SK-N-SH (cell line): ENCODE data around the gene UBE2Q1. TPM values are rescaled to one million over a fixed set of nuclear protein-coding genes. Genes with fewer than 3 reads are reported as not detected.

Experiments
- CTCF ChIA-PET: fragments of 300-600, 350-600 bp; formaldehyde crosslinking; extraction: SDS; loops from one replicate; lab custom pipeline; 2021; lab: Yijun Ruan, JAX
- POLR2A ChIA-PET: fragments of 350-600 bp; sonication (Branson Sonifier 250); formaldehyde crosslinking; extraction: SDS; loops from one replicate; lab custom pipeline; 2020; ENCODE audit warnings: antibody characterized with exemption, inconsistent platforms; lab: Yijun Ruan, JAX
- DNase-seq: peaks from one replicate; pipeline ENCODE4 v3.0.0; 2012
- H2AFZ ChIP-seq: fragments of 200-600 bp; sonication (generic); 2 replicates; pipeline ENCODE4 v1.8.1; 2016; ENCODE audit warnings: antibody characterized with exemption, mild to moderate bottlenecking, low read depth
- H3F3A ChIP-seq: fragments of 200-600 bp; sonication (generic); replicated peaks from 2 replicates; pipeline ENCODE3; 2016; ENCODE audit warnings: antibody characterized with exemption, mild to moderate bottlenecking; ENCODE audit not compliant: insufficient read depth
- H3K27ac ChIP-seq, 2 experiments: fragments of 200-500 bp in 1 of 2; fragments of 200-600 bp in 1 of 2; sonication (Bioruptor generic) in 1 of 2; sonication (generic), shearing (Covaris generic) in 1 of 2; 2 replicates each; pipeline versions ENCODE4 v1.5.1 to v1.6.1; 2014 to 2016; ENCODE audit warnings: low read depth in 2 of 2, inconsistent platforms in 1 of 2, low read length in 1 of 2, mild to moderate bottlenecking in 1 of 2, mixed read lengths in 1 of 2
- H3K27me3 ChIP-seq: fragments of 200-600 bp; sonication (generic), shearing (Covaris generic); 2 replicates; pipeline ENCODE4 v1.6.1; 2016; ENCODE audit warnings: mixed run types; ENCODE audit not compliant: insufficient read depth
- H3K36me3 ChIP-seq, 2 experiments: fragments of 200-500 bp in 1 of 2; fragments of 200-600 bp in 1 of 2; sonication (Bioruptor generic) in 1 of 2; sonication (generic) in 1 of 2; replicated peaks in 1 of 2; 2 replicates each; pipeline versions ENCODE3 to v1.5.1; 2014 to 2016; ENCODE audit warnings: low read length in 1 of 2, mild to moderate bottlenecking in 1 of 2; ENCODE audit not compliant: insufficient read depth in 2 of 2, control insufficient read depth in 1 of 2
- H3K4me1 ChIP-seq, 2 experiments: fragments of 200-500 bp in 1 of 2; fragments of 200-600 bp in 1 of 2; sonication (Bioruptor generic) in 1 of 2; sonication (generic), shearing (Covaris generic) in 1 of 2; 2 replicates each; pipeline versions ENCODE4 v1.5.1 to v1.6.1; 2014 to 2016; ENCODE audit warnings: low read depth in 1 of 2, low read length in 1 of 2, mixed run types in 1 of 2; ENCODE audit not compliant: insufficient read depth in 2 of 2, control insufficient read depth in 1 of 2
- H3K4me2 ChIP-seq: fragments of 200-600 bp; sonication (generic), shearing (Covaris generic); 2 replicates; pipeline ENCODE4 v1.6.1; 2017; ENCODE audit warnings: mixed run types
- H3K4me3 ChIP-seq, 2 experiments: fragments of 200-500 bp in 1 of 2; fragments of 200-600 bp in 1 of 2; sonication (Bioruptor generic) in 1 of 2; sonication (generic), shearing (Covaris generic) in 1 of 2; 2 replicates each; pipeline versions ENCODE4 v1.5.1 to v1.8.1; 2014 to 2016; ENCODE audit warnings: low read depth in 2 of 2, inconsistent platforms in 1 of 2, low read length in 1 of 2, mild to moderate bottlenecking in 1 of 2, mixed read lengths in 1 of 2, moderate library complexity in 1 of 2
- H3K79me2 ChIP-seq: fragments of 200-600 bp; sonication (generic); 2 replicates; pipeline ENCODE4 v1.8.1; 2017; ENCODE audit warnings: mild to moderate bottlenecking; ENCODE audit not compliant: insufficient read depth
- H3K9ac ChIP-seq: fragments of 200-600 bp; sonication (generic); 2 replicates; pipeline ENCODE4 v1.6.1; 2017; ENCODE audit warnings: mixed run types
- H3K9me2 ChIP-seq: fragments of 200-600 bp; sonication (generic); 2 replicates; pipeline ENCODE4 v1.6.1; 2017; ENCODE audit warnings: mixed run types
- H3K9me3 ChIP-seq: fragments of 200-600 bp; sonication (generic); 2 replicates; pipeline ENCODE4 v1.6.1; 2017; ENCODE audit warnings: mixed run types, mild to moderate bottlenecking, moderate library complexity
- H4K20me1 ChIP-seq: fragments of 200-600 bp; sonication (generic); 2 replicates; pipeline ENCODE4 v1.6.1; 2017; ENCODE audit warnings: mild to moderate bottlenecking, mixed run types; ENCODE audit not compliant: insufficient read depth
- CHD2 ChIP-seq: fragments of 150-350 bp; IDR thresholded peaks from 2 replicates; pipeline ENCODE4 v1.6.1; 2018; ENCODE audit warnings: low read length; ENCODE audit not compliant: partially characterized antibody
- CTCF ChIP-seq: fragments of 200-600 bp; sonication (generic); IDR thresholded peaks from 2 replicates; pipeline ENCODE4 v1.6.1; 2017; ENCODE audit warnings: antibody characterized with exemption, mild to moderate bottlenecking, moderate library complexity
- EP300 ChIP-seq, 2 experiments: IDR thresholded peaks; 2 replicates each; pipeline versions ENCODE4 v1.4.0 to v1.6.1; 2012; ENCODE audit warnings: borderline replicate concordance in 1 of 2, low read depth in 1 of 2, low read length in 1 of 2
- EZH2phosphoT487 ChIP-seq: fragments of 200-600 bp; sonication (generic); IDR thresholded peaks from 2 replicates; pipeline ENCODE4 v1.6.1; 2017; ENCODE audit warnings: low read depth, mixed run types, mild to moderate bottlenecking, antibody characterized with exemption, moderate library complexity, borderline replicate concordance
- FOXJ3 ChIP-seq: sonication (generic); formaldehyde crosslinking; IDR thresholded peaks from 2 replicates; pipeline ENCODE4 v1.5.1; 2020; ENCODE audit warnings: mild to moderate bottlenecking, missing genetic modification reagents
- FOXM1 ChIP-seq: IDR thresholded peaks from 2 replicates; pipeline ENCODE4 v1.4.0; 2012; ENCODE audit warnings: low read depth, mild to moderate bottlenecking
- GABPA ChIP-seq: IDR thresholded peaks from 2 replicates; pipeline ENCODE4 v1.4.0; 2012; ENCODE audit warnings: low read depth, mild to moderate bottlenecking
- GATA2 ChIP-seq: sonication (generic); formaldehyde crosslinking; IDR thresholded peaks from 2 replicates; pipeline ENCODE4 v1.5.0; 2020; ENCODE audit warnings: mild to moderate bottlenecking, missing genetic modification reagents
- IRF3 ChIP-seq: fragments of 150-350 bp; IDR thresholded peaks from 2 replicates; pipeline ENCODE4 v1.6.1; 2016; ENCODE audit warnings: mild to moderate bottlenecking, low read depth, low read length
- JUND ChIP-seq: IDR thresholded peaks from 2 replicates; pipeline ENCODE4 v1.4.0; 2012
- MEF2A ChIP-seq: IDR thresholded peaks from 2 replicates; pipeline ENCODE4 v1.4.0; 2012; ENCODE audit warnings: low read depth, borderline replicate concordance
- NRF1 ChIP-seq: IDR thresholded peaks from 2 replicates; pipeline ENCODE4 v1.6.1; 2012; ENCODE audit warnings: low read depth, mild to moderate bottlenecking, low read length
- POLR2AphosphoS5 ChIP-seq: IDR thresholded peaks from 2 replicates; pipeline ENCODE4 v1.6.1; 2012; ENCODE audit warnings: low read depth, low read length
- RAD21 ChIP-seq: IDR thresholded peaks from 2 replicates; pipeline ENCODE4 v1.6.1; 2012; ENCODE audit warnings: mild to moderate bottlenecking, low read length
- RCOR1 ChIP-seq: fragments of 150-350 bp; IDR thresholded peaks from 2 replicates; pipeline ENCODE4 v1.6.1; 2017; ENCODE audit warnings: antibody characterized with exemption, low read length
- REST ChIP-seq: IDR thresholded peaks from 2 replicates; pipeline ENCODE4 v1.6.1; 2012; ENCODE audit warnings: mild to moderate bottlenecking, low read depth, low read length, moderate library complexity
- RFX5 ChIP-seq: IDR thresholded peaks from 2 replicates; pipeline ENCODE4 v1.6.1; 2012; ENCODE audit warnings: mild to moderate bottlenecking, improper control_type of control experiment, low read length
- SMC3 ChIP-seq: IDR thresholded peaks from 2 replicates; pipeline ENCODE4 v1.6.1; 2012; ENCODE audit warnings: low read depth, low read length, improper control_type of control experiment
- TCF12 ChIP-seq: IDR thresholded peaks from 2 replicates; pipeline ENCODE4 v1.4.0; 2012
- USF1 ChIP-seq: IDR thresholded peaks from 2 replicates; pipeline ENCODE4 v1.4.0; 2012; ENCODE audit warnings: low read depth, borderline replicate concordance
- WGBS: methylation state at CpG from one replicate; pipeline ENCODE4 v1.1.6; 2017; ENCODE audit warnings: low lambda C conversion rate; 5-methylcytosine and 5-hydroxymethylcytosine counted together
- polyA plus RNA-seq, 3 experiments: library from polyadenylated mRNA; depleted of rRNA; stranded (reverse); fragments of >200 nt; gene quantifications; 2 replicates each; pipeline ENCODE4 v1.2.3, GENCODE V29; 2012

UBE2Q1 gene
- polyA plus RNA-seq, 1 of the 3 experiments (the other 2 are of a cell fraction) = 12.5 TPM

- H3K36me3 ChIP-seq = peaks cover 88 to 99% of the 10 kb centered on the region in 2 experiments
- no peaks in the 10 kb centered on the region for H3F3A ChIP-seq
- H3K4me3 ChIP-seq = no peak overlapping the region
These were observed 28.2 kb upstream of the UBE2Q1 start for GRCh38 chr1:154586641-154587040.

GRCh38 chr1:154586231-154586630, 27.8 kb upstream of the UBE2Q1 start:
- ChIA-PET CTCF (interaction anchor here (1.5 kb wide), 1 partner anchor 358 kb away, joined by 4 read pairs; no protein-coding TSS in a partner anchor), POLR2A (no interaction called here)
- no peaks in the 10 kb centered on the region for H3K9me2 ChIP-seq
- H3K79me2 ChIP-seq = no peaks in the 10 kb centered on the region
- DNase-seq = no peak
- peaks cover 86 to 97% of the 10 kb centered on the region in 2 experiments for H3K36me3 ChIP-seq
- peaks cover 14% of the 10 kb centered on the region for H4K20me1 ChIP-seq
- H3K4me1 ChIP-seq = peaks cover 0 to 11% of the 10 kb centered on the region in 2 experiments; a peak in 2 of 4 replicates
- H3K9me3 ChIP-seq = no peaks in the 10 kb centered on the region
- H3K4me2 ChIP-seq = no peak overlapping the region
- no peaks in the 10 kb centered on the region for H3K27me3 ChIP-seq
- H3K4me3 ChIP-seq = no peak overlapping the region
- no peak overlapping the region for H3K9ac ChIP-seq
- H3K27ac ChIP-seq = no peak overlapping the region
- no peaks in the 10 kb centered on the region for H3F3A ChIP-seq
- no peak overlapping the region for H2AFZ ChIP-seq
- WGBS = 95% methylated on average over 7 of the region's 10 CpGs
- TF ChIP-seq CHD2 (no peak), NRF1 (no peak), RAD21 (no peak), EZH2phosphoT487 (no peak), REST (no peak), TCF12 (no peak), GATA2 (no peak), JUND (no peak), POLR2AphosphoS5 (no peak), CTCF (no peak)

More at GRCh38 chr1:154586641-154587040, 28.2 kb upstream of the UBE2Q1 start:
- no peak for DNase-seq
- Histone ChIP-seq H3K27me3 (no peaks in the 10 kb centered on the region), H2AFZ (no peak overlapping the region), H3K9me3 (no peaks in the 10 kb centered on the region), H4K20me1 (peaks cover 14% of the 10 kb centered on the region)
- POLR2A ChIA-PET = no interaction called here
- WGBS = 96% methylated on average over 6 of the region's 6 CpGs
- no peak for TF ChIP-seq EP300 (IDR thresholded peaks at IDR 0.05; ENCODE audit: borderline replicate concordance in 1 of 2, low read depth in 1 of 2, low read length in 1 of 2)
- TF ChIP-seq CHD2 = no peak
- TF ChIP-seq FOXM1 = no peak
- no peak for TF ChIP-seq EZH2phosphoT487
- no peak for TF ChIP-seq SMC3
- TF ChIP-seq RFX5 = no peak
- no peak for TF ChIP-seq MEF2A
- TF ChIP-seq GABPA = no peak
- no peak for TF ChIP-seq TCF12
- no peak for TF ChIP-seq FOXJ3 (CRISPR knock-in tag)
- no peak for TF ChIP-seq USF1
- TF ChIP-seq RCOR1 = no peak
- no peak for TF ChIP-seq NRF1
- TF ChIP-seq IRF3 = no peak
- TF ChIP-seq, all 33 proteins: peak for 0
- Histone ChIP-seq H3K4me1 (peaks cover 0 to 11% of the 10 kb centered on the region in 2 experiments; a peak in 2 of 4 replicates), H3K9ac (no peak overlapping the region), H3K4me2 (no peak overlapping the region), H3K27ac (no peak overlapping the region), H3K9me2 (no peaks in the 10 kb centered on the region), H3K79me2 (no peaks in the 10 kb centered on the region)
- CTCF ChIA-PET = interaction anchor here (1.5 to 1.6 kb wide), 2 partner anchors 10 to 40 kb away, joined by 5 to 6 read pairs; no protein-coding TSS in a partner anchor
